ENCODE results near the gene NUDCD2. TPM values are rescaled to one million over a fixed set of nuclear protein-coding genes. Genes with fewer than 3 reads are reported as not detected.
A peak's percentile ranks its signal among the peaks of the same experiment; 100 is the strongest.

Gene NUDCD2
- polyA plus RNA-seq, 1 of the 3 experiments (the other 2 are of a cell fraction) = 7.8 TPM

DNA sequence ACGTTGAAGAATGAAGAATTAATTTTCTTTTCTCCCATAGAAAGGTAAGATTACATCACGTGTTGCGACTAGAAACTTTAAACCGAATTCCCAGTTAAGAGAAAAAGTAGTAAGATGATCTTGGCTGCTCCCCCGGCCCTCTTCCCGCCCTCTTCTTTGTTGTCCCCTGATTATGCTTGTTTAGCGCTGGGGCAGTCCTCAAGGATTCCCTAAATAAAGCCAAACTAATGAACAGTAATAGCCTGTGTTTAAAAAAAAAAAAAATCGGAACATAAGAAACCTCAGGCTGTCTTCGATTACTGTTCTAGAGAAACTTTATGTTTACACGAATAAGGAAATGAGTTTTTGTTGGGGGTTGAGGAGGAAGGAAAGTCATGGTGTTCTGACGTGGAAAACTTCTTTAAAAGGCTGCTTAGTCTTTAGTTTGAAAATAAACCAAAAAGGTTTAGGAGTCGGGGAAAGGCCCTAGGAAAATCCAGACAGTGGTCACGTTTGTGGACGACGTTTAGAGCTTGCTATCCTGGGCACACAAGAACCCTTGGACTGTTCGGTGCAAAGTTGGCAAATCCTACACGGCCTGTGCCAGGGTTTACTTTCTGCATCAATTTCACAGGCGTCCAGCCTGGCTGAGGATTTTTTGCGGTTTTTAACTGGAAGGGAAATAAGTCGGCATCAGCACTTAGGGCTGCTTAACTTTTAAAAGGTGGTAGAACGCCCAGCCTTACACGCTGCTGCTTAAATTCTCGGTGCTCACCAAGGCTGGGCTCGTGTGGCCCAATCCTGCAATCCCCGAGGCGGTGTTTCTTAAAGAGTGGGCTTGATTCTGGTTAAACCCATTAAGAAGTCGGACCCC lies 44.4 kb upstream of the NUDCD2 start:
- Histone ChIP-seq H3K79me2 (ENCODE audit: insufficient read depth) (peaks cover 48% of the 10 kb centered on the region), H4K20me1 (ENCODE audit: insufficient read depth) (peaks cover 33% of the 10 kb centered on the region), H3F3A (replicated peaks; ENCODE audit: insufficient read depth) (peaks cover 10% of the 10 kb centered on the region), H3K9me3 (no peaks in the 10 kb centered on the region), H3K27ac (ENCODE audit: low read depth in 2 of 2, low read length in 1 of 2) (peak overlapping the region; percentile 92 to 95), H2AFZ (ENCODE audit: low read depth) (peak overlapping the region; percentile 97), H3K9me2 (no peaks in the 10 kb centered on the region), H3K4me2 (peak overlapping the region; percentile 87), H3K27me3 (ENCODE audit: insufficient read depth) (no peaks in the 10 kb centered on the region), H3K36me3 (replicated peaks in 1 of 2; ENCODE audit: control insufficient read depth in 1 of 2, insufficient read depth in 2 of 2, low read length in 1 of 2) (peaks cover 0 to under 1% of the 10 kb centered on the region in 2 experiments), H3K4me1 (ENCODE audit: control insufficient read depth in 1 of 2, insufficient read depth in 2 of 2, low read depth in 1 of 2, low read length in 1 of 2) (peaks cover 11 to 18% of the 10 kb centered on the region in 2 experiments), H3K4me3 (ENCODE audit: low read depth in 2 of 2, low read length in 1 of 2) (peak overlapping the region; percentile 70 to 86), H3K9ac (peak overlapping the region; percentile 87)
- CTCF ChIA-PET = interaction anchor here (0.9 to 1.4 kb wide), 4 partner anchors 10 to 96 kb away, joined by 3 to 6 read pairs (median 4); no protein-coding TSS in a partner anchor
- TF ChIP-seq EP300 (IDR thresholded peaks at IDR 0.05; ENCODE audit: borderline replicate concordance in 1 of 2, low read depth in 1 of 2, low read length in 1 of 2) = no peak
- TF ChIP-seq, protein P1, sequence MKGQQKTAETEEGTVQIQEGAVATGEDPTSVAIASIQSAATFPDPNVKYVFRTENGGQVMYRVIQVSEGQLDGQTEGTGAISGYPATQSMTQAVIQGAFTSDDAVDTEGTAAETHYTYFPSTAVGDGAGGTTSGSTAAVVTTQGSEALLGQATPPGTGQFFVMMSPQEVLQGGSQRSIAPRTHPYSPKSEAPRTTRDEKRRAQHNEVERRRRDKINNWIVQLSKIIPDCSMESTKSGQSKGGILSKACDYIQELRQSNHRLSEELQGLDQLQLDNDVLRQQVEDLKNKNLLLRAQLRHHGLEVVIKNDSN (IDR thresholded peaks at IDR 0.05; ENCODE audit: borderline replicate concordance, low read depth) = peak; percentile 48; the same call in 1 of the 2 replicates
- TF ChIP-seq, protein P2, sequence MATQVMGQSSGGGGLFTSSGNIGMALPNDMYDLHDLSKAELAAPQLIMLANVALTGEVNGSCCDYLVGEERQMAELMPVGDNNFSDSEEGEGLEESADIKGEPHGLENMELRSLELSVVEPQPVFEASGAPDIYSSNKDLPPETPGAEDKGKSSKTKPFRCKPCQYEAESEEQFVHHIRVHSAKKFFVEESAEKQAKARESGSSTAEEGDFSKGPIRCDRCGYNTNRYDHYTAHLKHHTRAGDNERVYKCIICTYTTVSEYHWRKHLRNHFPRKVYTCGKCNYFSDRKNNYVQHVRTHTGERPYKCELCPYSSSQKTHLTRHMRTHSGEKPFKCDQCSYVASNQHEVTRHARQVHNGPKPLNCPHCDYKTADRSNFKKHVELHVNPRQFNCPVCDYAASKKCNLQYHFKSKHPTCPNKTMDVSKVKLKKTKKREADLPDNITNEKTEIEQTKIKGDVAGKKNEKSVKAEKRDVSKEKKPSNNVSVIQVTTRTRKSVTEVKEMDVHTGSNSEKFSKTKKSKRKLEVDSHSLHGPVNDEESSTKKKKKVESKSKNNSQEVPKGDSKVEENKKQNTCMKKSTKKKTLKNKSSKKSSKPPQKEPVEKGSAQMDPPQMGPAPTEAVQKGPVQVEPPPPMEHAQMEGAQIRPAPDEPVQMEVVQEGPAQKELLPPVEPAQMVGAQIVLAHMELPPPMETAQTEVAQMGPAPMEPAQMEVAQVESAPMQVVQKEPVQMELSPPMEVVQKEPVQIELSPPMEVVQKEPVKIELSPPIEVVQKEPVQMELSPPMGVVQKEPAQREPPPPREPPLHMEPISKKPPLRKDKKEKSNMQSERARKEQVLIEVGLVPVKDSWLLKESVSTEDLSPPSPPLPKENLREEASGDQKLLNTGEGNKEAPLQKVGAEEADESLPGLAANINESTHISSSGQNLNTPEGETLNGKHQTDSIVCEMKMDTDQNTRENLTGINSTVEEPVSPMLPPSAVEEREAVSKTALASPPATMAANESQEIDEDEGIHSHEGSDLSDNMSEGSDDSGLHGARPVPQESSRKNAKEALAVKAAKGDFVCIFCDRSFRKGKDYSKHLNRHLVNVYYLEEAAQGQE (IDR thresholded peaks at IDR 0.05; ENCODE audit: low read depth, low read length) = no peak; the same call in 1 of the 2 replicates
- 0 out of 2 replicates have a peak, but pooled peaks have one; percentile 2 for TF ChIP-seq TCF12 (IDR thresholded peaks at IDR 0.05)
- 0 out of 2 replicates have a peak, but pooled peaks have one; percentile 7 for TF ChIP-seq TAF1 (IDR thresholded peaks at IDR 0.05; ENCODE audit: borderline replicate concordance, low read depth, low read length)
- TF ChIP-seq POLR2AphosphoS5 (IDR thresholded peaks at IDR 0.05; ENCODE audit: low read depth, low read length) = peak; percentile 49; the same call in 1 of the 2 replicates
- no peak for TF ChIP-seq CHD2 (IDR thresholded peaks at IDR 0.05; ENCODE audit: low read length, partially characterized antibody)
- TF ChIP-seq, protein P3, sequence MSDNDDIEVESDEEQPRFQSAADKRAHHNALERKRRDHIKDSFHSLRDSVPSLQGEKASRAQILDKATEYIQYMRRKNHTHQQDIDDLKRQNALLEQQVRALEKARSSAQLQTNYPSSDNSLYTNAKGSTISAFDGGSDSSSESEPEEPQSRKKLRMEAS (IDR thresholded peaks at IDR 0.05; ENCODE audit: low read depth) = 0 out of 2 replicates have a peak, but pooled peaks have one; percentile 22
- TF ChIP-seq, protein P4, sequence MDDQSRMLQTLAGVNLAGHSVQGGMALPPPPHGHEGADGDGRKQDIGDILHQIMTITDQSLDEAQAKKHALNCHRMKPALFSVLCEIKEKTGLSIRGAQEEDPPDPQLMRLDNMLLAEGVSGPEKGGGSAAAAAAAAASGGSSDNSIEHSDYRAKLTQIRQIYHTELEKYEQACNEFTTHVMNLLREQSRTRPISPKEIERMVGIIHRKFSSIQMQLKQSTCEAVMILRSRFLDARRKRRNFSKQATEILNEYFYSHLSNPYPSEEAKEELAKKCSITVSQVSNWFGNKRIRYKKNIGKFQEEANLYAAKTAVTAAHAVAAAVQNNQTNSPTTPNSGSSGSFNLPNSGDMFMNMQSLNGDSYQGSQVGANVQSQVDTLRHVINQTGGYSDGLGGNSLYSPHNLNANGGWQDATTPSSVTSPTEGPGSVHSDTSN (IDR thresholded peaks at IDR 0.05) = 0 out of 2 replicates have a peak, but pooled peaks have one; percentile 5
- TF ChIP-seq RAD21 (IDR thresholded peaks at IDR 0.05; ENCODE audit: low read length) = no peak
- WGBS (ENCODE audit: low lambda C conversion rate) = 1% methylated on average over 23 of the region's 27 CpGs
- POLR2A ChIA-PET = interaction anchor here (2.1 kb wide), 1 partner anchor 43 kb away, joined by 11 read pairs; the partner anchor contains the start of genes HMMR and NUDCD2
- peak; percentile 33 for DNase-seq
